Memory B cell (primary cell): ENCODE data around the gene HLCS.
A peak's percentile ranks its signal among the peaks of the same experiment; 100 is the strongest.
"Not testable (repeated sequence)": the region's sequence is repeated elsewhere in the genome, so short reads cannot be mapped to it uniquely, and the experiment has no call there.

Experiments used
- ATAC-seq: fragments of 150-1000 bp; cut with Tn5 transposase; 2 replicates; pipeline ENCODE4 v1.10.0; 2021; ENCODE audit warnings: low read depth, mild to moderate bottlenecking, moderate library complexity
- DNase-seq, 2 donors: peaks; one replicate each; pipeline ENCODE4 v3.0.0; 2022; ENCODE audit warnings: low spot score in 2 of 2
- H3K27ac Mint-ChIP-seq: one replicate; pipeline ENCODE4 v1.8.0; 2022; ENCODE audit warnings: mild to moderate bottlenecking, moderate library complexity, mixed read lengths
- H3K27me3 Mint-ChIP-seq: one replicate; pipeline ENCODE4 v1.8.0; 2022; ENCODE audit warnings: mixed read lengths
- H3K36me3 Mint-ChIP-seq: one replicate; pipeline ENCODE4 v1.8.0; 2022; ENCODE audit warnings: mild to moderate bottlenecking, mixed read lengths
- H3K4me1 Mint-ChIP-seq: one replicate; pipeline ENCODE4 v1.8.0; 2022; ENCODE audit warnings: mixed read lengths
- H3K4me3 Mint-ChIP-seq: one replicate; pipeline ENCODE4 v1.8.0; 2022; ENCODE audit warnings: mild to moderate bottlenecking, moderate library complexity, mixed read lengths
- H3K9me3 Mint-ChIP-seq: one replicate; pipeline ENCODE4 v1.8.0; 2022; ENCODE audit warnings: mixed read lengths

Gene HLCS

DNA sequence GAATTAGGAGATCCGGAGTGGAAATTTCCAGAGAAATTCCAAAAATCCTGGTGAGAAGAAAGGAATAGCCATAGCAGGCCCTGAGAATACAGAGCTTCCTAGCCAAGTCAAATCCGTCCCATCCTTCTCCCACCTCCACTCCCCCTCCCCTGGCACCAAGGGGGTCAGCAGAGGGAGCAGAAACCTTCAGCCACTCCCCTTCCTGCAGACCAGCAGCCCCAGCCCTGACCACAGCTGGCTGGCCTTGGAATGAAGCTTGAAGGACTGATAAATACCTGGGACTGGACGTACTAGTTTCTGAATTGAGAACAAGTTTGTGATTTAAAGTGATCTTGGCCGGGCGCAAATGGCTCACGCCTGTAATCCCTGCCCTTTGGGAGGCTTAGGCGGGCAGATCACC, 26.2 kb upstream of the HLCS start:
- DNase-seq: no peak
- no peak for ATAC-seq
- Mint-ChIP-seq H3K4me3 (no peak overlapping the region), H3K27ac (no peak overlapping the region), H3K9me3 (no peaks in the 10 kb centered on the region), H3K4me1 (no peaks in the 10 kb centered on the region), H3K27me3 (no peaks in the 10 kb centered on the region), H3K36me3 (no peaks in the 10 kb centered on the region)

DNA sequence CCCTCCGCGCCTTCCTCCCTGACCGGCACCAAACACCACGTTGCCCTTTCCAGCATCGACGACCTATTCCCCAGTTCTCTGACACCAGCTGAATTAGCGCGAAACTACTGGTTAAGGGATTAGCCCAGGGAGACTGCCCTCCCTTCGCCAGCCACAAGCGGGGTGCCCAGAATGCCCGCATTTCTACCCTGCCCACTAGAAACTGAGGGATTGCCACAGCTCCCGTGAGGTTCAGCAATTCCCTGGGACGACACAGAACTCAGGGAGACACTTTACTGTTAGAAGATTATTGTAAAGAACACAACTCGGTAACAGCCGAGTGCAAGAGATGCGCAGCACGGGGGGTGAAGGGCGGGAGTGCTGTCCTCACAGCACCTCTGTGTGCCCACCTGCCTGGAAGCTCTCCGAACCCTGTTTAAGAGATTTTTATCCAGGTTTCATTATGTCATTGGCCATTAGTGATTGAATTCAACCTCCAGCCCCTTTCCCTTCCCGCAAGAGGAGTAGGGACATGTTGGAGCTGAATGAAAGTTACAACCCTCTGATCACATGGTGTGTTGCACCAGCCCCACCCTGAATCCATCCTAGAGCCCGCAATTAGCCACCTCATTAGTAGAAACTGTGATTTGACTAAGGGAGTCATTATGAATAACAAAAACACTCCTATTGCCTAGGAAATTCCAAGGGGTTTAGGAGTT, 24.2 kb upstream of the HLCS start:
- no peak for DNase-seq
- no peaks in the 10 kb centered on the region for H3K9me3 Mint-ChIP-seq

DNA sequence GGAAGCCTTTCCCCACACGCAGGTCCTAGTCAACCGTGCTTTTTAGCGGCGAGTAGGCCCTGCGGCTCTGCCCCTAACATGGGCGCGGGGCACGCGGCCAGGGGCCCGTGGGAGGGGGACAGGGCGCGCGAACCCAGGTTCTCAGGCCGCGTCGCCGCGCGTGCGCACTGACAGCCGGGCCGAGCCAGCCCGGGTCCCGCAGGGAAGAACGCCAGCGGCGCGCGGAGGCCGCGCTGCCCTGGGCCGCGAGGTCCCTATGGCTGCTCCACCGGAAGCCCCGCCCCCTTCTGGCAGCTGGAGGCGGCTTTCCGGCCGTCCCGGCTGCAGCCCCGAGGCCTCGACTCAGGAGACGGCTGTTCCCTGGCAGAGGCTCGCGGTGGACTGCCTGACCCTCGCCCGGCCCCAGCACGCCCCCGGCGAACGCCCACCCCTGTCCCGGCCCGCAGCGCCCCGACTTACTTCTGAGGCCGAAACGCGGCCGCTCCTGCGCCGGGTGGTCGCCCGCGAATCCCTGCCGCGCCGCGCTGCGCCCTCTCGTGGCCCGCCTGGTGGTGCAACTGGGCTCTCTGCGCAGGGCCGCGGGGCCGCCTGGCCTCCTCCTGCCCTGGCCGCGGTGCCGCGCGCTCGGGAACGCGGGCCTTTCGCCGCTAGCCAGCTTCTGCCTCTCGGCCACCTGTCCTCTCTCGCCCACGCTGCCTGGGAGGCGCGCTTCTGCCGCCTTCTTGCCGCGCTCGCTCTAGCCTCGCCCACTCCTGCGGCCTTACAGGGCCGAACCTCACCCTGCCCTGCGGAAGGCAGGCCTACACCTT, 23.4 kb upstream of the HLCS start:
- no peaks in the 10 kb centered on the region for H3K27me3 Mint-ChIP-seq
- no peaks in the 10 kb centered on the region for H3K9me3 Mint-ChIP-seq
- peak; percentile 84 for ATAC-seq
- H3K4me1 Mint-ChIP-seq: no peaks in the 10 kb centered on the region
- peak overlapping the region; percentile 90 for H3K4me3 Mint-ChIP-seq
- peak overlapping the region; percentile 72 for H3K27ac Mint-ChIP-seq
- DNase-seq: peak; percentile 76 to 85
- H3K36me3 Mint-ChIP-seq: no peaks in the 10 kb centered on the region

More for the DNA sequence above, 24.2 kb upstream of the HLCS start:
- Mint-ChIP-seq H3K27ac (peak overlapping the region; percentile 72), H3K27me3 (no peaks in the 10 kb centered on the region), H3K4me1 (no peaks in the 10 kb centered on the region), H3K4me3 (peak overlapping the region; percentile 90), H3K36me3 (no peaks in the 10 kb centered on the region)
- no peak for ATAC-seq

DNA sequence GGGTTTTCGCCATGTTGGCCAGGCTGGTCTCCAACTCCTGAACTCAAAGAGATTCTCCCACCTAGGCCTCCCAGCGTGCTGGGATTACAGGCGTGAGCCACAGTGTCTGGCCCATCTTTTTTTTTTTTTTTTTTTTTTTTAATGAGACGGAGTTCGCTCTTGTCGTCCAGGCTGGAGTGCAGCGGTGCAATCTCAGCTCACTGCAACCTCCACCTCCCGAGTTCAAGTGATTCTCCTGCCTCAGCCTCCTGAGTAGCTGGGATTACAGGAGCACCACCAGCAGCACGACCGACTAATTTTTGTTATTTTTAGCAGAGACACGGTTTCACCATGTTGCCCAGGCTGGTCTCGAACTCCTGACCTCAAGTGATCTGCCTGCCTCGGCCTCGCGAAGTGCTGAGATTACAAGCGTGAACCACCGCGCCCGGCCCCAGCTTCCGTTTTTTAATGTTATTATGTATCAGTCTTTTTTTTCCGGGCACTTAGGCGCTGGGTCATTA, 22.8 kb upstream of the HLCS start:
- H3K36me3 Mint-ChIP-seq, DNase-seq, H3K27ac Mint-ChIP-seq, H3K4me1 Mint-ChIP-seq, ATAC-seq, H3K9me3 Mint-ChIP-seq, H3K27me3 Mint-ChIP-seq: not testable (repeated sequence)
- H3K4me3 Mint-ChIP-seq: peak overlapping the region; percentile 90

DNA sequence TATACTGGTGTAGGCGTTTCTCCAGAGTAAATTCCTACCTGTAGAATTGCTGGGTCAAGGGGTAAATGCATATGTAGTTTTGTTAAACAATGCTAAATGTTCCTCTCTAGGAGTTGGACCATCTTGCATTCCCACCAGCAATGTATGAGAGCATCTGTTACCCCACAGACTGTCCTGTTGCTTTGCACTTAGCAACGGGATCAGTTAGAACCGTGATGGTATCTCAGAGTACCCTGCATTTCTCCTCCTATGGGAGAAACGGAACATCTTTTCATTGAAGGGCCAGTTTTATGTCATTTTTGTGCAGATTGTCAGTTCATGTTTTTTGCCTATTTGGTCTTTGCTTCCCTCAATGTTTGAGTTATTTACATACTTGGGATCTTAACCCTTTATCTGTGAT, 22.1 kb upstream of the HLCS start:
- H3K4me3 Mint-ChIP-seq: peak overlapping the region; percentile 49

DNA sequence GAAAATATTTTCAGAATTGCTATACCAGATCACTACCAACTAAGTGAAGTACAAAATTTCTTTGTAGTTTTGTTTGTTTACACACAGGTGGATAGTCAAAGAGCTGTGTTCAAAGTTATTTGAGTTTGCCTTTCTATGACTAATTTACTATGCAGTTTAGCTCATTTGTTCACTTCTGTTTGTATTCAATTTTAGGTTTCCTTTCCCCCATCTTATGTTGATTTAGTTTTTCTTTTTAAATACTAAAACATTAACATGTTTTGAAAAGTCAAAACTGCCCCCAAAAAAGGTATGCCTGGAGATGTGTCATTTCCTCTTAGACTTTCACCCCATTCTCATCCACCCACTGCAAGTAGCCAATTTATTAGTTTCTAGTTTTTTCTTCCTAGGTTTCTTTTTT, 21.4 kb upstream of the HLCS start:
- Mint-ChIP-seq H3K27me3 (peaks cover 2% of the 10 kb centered on the region), H3K4me3 (no peak overlapping the region), H3K9me3 (no peaks in the 10 kb centered on the region), H3K4me1 (no peaks in the 10 kb centered on the region), H3K36me3 (no peaks in the 10 kb centered on the region), H3K27ac (no peak overlapping the region)
- ATAC-seq (no peak), DNase-seq (no peak)

More for the DNA sequence above, 22.1 kb upstream of the HLCS start:
- H3K36me3 Mint-ChIP-seq: no peaks in the 10 kb centered on the region
- H3K9me3 Mint-ChIP-seq: no peaks in the 10 kb centered on the region
- DNase-seq (no peak), ATAC-seq (no peak)
- peaks cover 2% of the 10 kb centered on the region for H3K27me3 Mint-ChIP-seq
- H3K4me1 Mint-ChIP-seq: no peaks in the 10 kb centered on the region
- no peak overlapping the region for H3K27ac Mint-ChIP-seq

DNA sequence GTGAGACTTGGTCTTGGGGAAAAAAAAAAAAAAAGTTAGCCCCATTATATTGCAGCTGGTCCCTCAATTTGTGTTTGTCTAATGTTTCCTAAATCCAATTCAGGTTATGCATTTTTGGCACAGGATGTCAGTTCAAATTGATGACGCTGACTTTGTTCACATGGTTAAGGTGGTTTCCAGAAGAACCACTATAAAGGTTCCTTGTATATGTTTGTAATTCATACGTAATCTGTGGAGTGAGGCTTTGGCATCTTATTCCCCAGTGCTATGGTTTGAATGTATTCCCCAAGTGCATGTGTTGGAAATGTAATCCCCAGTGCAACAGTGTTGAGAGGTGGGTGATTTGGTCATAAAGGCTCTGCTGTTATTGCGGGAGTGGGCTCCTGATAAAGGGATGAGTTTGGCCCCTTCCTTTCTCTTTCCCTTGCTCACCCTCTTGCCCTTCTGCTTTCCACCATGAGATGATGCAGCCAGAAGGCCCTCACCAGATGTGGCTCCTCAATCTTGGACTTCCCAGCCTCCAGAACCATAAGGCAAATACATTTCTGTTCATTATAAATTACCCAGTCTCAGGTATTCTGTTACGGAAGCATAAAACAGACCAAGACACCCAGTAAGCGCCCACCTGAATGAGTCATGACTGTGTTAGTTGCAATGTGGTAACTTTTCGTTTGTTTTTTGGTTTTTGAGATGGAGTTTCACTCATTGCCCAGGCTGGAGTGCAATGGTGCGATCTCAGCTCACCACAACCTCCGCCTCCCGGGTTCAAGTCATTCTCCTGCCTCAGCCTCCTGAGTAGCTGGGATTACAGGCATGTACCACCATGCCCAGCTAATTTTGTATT, 19.5 kb upstream of the HLCS start:
- Mint-ChIP-seq H3K27ac (no peak overlapping the region), H3K36me3 (no peaks in the 10 kb centered on the region), H3K4me3 (no peak overlapping the region)

DNA sequence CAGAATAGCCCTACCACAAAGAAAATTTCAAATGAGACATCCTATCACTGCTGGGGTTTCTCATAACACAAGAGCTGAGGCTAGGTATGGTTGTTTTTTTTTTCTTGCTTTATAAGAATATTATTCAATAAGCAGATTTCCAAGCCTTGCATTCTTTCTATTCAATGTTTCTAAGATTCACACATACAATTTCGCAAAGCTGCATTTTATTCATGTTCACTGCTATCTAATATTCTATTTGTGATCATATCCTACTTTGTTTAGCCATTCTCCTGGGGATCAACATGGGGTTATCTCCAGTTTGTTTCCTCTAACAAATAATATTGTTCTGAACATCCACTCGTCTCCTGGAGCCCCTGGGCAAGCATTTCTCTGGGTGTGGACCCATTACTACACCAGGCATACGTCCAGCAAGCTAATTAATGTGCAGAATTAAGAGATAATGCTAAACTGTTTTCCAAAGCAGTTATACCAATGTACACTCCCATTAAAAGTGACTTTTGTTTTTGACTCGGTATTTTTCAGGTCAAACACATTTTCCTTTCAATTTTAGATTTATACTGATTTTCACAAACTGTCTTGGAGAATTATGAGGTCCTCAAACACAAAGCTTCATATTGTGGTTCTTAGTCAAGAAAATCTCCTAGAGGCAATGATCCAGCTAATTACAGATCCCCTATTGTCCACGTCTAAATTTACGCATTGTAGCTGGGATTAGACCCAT, 15.7 kb upstream of the HLCS start:
- H3K36me3 Mint-ChIP-seq: no peaks in the 10 kb centered on the region
- no peaks in the 10 kb centered on the region for H3K9me3 Mint-ChIP-seq

More for the DNA sequence above, 19.5 kb upstream of the HLCS start:
- peaks cover 2% of the 10 kb centered on the region for H3K4me1 Mint-ChIP-seq
- ATAC-seq: no peak
- H3K9me3 Mint-ChIP-seq: no peaks in the 10 kb centered on the region
- no peak for DNase-seq
- H3K27me3 Mint-ChIP-seq: peaks cover 2% of the 10 kb centered on the region

DNA sequence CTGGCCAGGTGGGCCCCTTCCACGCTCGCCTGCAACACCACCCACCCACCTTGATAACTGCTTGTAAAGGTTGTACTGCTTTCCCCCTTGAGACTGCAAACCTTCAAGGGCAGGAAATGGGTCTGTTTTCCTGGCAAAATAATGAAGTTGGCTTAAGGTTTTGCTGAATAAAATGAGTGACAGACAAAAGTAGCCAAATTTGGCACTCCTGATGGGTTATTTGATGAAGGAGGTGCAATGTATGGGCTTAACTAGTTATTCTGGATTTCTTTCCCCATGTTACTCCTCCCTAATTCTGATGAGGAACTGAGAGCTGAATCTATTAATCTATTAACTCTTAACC, 14.6 kb upstream of the HLCS start:
- Mint-ChIP-seq H3K36me3 (no peaks in the 10 kb centered on the region), H3K4me1 (peaks cover 21% of the 10 kb centered on the region), H3K27me3 (peaks cover 4% of the 10 kb centered on the region), H3K9me3 (no peaks in the 10 kb centered on the region), H3K27ac (no peak overlapping the region), H3K4me3 (peak overlapping the region; percentile 89)
- no peak for DNase-seq
- ATAC-seq: no peak

More for the DNA sequence above, 15.7 kb upstream of the HLCS start:
- no peak for ATAC-seq
- DNase-seq: no peak
- Mint-ChIP-seq H3K27ac (no peak overlapping the region), H3K4me1 (peaks cover 13% of the 10 kb centered on the region), H3K27me3 (peaks cover 4% of the 10 kb centered on the region), H3K4me3 (no peak overlapping the region)

DNA sequence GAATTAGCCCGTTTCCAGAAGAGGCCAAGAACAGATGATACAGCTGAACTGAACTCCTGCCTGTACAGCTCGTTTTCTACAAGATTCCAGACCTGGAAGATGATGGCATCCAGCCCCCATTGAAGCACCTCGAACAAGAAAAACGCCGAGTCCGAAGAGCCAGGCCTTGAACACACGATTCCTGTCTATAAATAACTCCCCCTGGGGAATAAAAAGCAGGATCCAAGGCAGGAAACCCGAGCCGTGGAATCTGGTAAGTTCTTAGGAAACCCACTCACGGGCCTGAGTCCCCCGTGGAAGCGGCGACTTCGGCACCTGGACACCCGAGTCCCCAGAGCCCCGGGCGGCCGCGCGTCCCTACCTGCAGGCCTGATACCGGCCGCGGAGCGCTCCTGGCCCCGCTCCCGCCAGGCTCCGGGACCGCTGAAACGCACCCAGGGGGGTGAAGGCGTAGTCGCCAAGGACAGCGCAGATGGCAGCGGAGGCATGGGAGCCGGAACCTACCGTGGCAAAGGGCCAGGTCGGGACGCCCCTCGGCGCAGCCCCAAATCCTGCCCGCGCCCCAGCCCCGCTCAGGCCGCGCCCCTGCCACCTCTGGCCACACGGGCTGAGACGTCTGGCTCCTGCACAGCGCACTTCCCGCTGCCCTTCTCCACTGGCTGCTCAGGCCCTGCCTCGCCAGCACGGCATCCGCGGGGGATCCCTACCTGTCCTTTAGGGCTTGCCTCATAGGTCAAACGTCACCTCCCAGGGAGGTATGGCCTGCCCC, 14.0 kb upstream of the HLCS start:
- peak overlapping the region; percentile 89 for H3K4me3 Mint-ChIP-seq
- no peaks in the 10 kb centered on the region for H3K36me3 Mint-ChIP-seq

DNA sequence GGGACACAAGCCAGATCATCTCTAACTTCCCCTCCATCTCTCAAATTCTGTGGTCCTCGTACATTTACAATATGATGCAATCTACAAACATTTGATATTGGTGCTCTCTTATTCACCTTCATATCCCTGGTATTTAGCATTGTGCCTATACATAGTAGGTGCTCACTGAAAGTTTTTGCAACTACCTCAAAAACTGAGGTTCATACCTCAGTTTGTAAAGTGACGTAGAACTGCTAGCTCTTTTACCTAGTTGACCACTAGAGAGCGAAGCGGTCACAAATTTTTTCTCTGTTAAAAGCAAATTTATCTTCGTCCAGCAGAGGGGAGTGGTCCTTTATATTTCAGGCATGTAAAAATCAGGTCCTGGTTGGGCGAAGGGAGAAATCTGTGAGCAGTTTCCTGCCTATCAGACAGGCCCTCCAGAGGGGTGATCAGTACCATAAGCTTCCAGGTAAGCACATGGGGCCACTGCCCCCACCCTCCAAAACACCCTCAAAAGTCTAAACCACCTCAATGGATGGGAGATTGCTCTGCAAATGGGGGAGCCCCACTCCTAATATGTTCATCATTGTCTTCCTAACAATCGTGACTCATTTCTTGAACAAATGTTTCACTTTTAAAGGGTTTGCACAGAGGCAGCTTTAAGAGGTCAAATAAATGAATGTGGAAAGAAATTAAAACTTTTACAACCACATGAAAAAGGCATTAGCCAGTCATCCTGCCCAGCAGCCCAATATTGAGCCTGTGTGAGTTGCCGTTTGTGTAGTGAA, 10.6 kb upstream of the HLCS start:
- H3K4me1 Mint-ChIP-seq: peaks cover 21% of the 10 kb centered on the region
- no peaks in the 10 kb centered on the region for H3K9me3 Mint-ChIP-seq
- H3K27me3 Mint-ChIP-seq: peaks cover 2% of the 10 kb centered on the region
- peak overlapping the region; percentile 21 for H3K4me3 Mint-ChIP-seq
- H3K36me3 Mint-ChIP-seq: no peaks in the 10 kb centered on the region
- H3K27ac Mint-ChIP-seq: peak overlapping the region; percentile 68
- DNase-seq (peak; percentile 27 to 56), ATAC-seq (peak; percentile 77)

More for the DNA sequence above, 14.0 kb upstream of the HLCS start:
- Mint-ChIP-seq H3K4me1 (peaks cover 21% of the 10 kb centered on the region), H3K9me3 (no peaks in the 10 kb centered on the region), H3K27ac (no peak overlapping the region), H3K27me3 (peaks cover 4% of the 10 kb centered on the region)
- ATAC-seq (peak; percentile 46), DNase-seq (no peak)

DNA sequence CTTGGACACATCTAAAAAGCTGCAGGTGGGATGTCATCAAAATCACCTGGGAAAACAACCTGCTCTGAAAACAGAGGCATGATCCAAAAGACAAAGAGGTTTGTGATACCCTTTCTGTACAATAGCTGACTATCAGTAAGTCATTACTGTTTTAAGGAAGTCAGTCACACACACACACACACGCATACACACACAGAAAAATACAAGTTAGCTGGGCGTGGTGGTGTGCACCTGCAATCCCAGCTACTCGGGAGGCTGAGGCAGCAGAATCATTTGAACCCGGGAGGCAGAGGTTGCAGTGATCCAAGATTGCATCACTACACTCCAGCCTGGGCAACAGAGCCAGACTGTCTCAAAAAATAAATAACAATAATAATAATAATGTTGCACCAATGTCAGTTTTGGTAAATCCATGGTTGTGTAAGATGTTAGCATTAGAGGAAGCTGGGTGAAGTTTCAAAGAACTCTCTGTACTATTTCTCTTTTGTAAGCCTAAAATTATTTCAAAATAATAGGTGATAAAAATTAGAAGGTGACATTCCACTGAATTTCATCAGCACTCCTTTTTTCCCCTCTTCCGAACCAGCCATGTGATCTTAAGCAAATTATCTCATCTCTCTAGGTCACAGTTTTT, 9.9 kb upstream of the HLCS start:
- Mint-ChIP-seq H3K4me3 (no peak overlapping the region), H3K27me3 (peaks cover 2% of the 10 kb centered on the region), H3K36me3 (no peaks in the 10 kb centered on the region), H3K9me3 (no peaks in the 10 kb centered on the region), H3K27ac (peak overlapping the region; percentile 68), H3K4me1 (peaks cover 21% of the 10 kb centered on the region)
- DNase-seq (no peak), ATAC-seq (no peak)
